SK-N-SH (cell line): ENCODE measurements around the gene EFCAB8. TPM values are rescaled to one million over a fixed set of nuclear protein-coding genes. Genes with fewer than 3 reads are reported as not detected.

Experiments used
- CTCF ChIA-PET: fragments of 300-600, 350-600 bp; formaldehyde crosslinking; extraction: SDS; loops from one replicate; lab custom pipeline; 2021; lab: Yijun Ruan, JAX
- POLR2A ChIA-PET: fragments of 350-600 bp; sonication (Branson Sonifier 250); formaldehyde crosslinking; extraction: SDS; loops from one replicate; lab custom pipeline; 2020; ENCODE audit warnings: antibody characterized with exemption, inconsistent platforms; lab: Yijun Ruan, JAX
- DNase-seq: peaks from one replicate; pipeline ENCODE4 v3.0.0; 2012
- H2AFZ ChIP-seq: fragments of 200-600 bp; sonication (generic); 2 replicates; pipeline ENCODE4 v1.8.1; 2016; ENCODE audit warnings: antibody characterized with exemption, mild to moderate bottlenecking, low read depth
- H3F3A ChIP-seq: fragments of 200-600 bp; sonication (generic); replicated peaks from 2 replicates; pipeline ENCODE3; 2016; ENCODE audit warnings: antibody characterized with exemption, mild to moderate bottlenecking; ENCODE audit not compliant: insufficient read depth
- H3K27ac ChIP-seq, 2 experiments: fragments of 200-500 bp in 1 of 2; fragments of 200-600 bp in 1 of 2; sonication (Bioruptor generic) in 1 of 2; sonication (generic), shearing (Covaris generic) in 1 of 2; 2 replicates each; pipeline versions ENCODE4 v1.5.1 to v1.6.1; 2014 to 2016; ENCODE audit warnings: low read depth in 2 of 2, inconsistent platforms in 1 of 2, low read length in 1 of 2, mild to moderate bottlenecking in 1 of 2, mixed read lengths in 1 of 2
- H3K27me3 ChIP-seq: fragments of 200-600 bp; sonication (generic), shearing (Covaris generic); 2 replicates; pipeline ENCODE4 v1.6.1; 2016; ENCODE audit warnings: mixed run types; ENCODE audit not compliant: insufficient read depth
- H3K36me3 ChIP-seq, 2 experiments: fragments of 200-500 bp in 1 of 2; fragments of 200-600 bp in 1 of 2; sonication (Bioruptor generic) in 1 of 2; sonication (generic) in 1 of 2; replicated peaks in 1 of 2; 2 replicates each; pipeline versions ENCODE3 to v1.5.1; 2014 to 2016; ENCODE audit warnings: low read length in 1 of 2, mild to moderate bottlenecking in 1 of 2; ENCODE audit not compliant: insufficient read depth in 2 of 2, control insufficient read depth in 1 of 2
- H3K4me1 ChIP-seq, 2 experiments: fragments of 200-500 bp in 1 of 2; fragments of 200-600 bp in 1 of 2; sonication (Bioruptor generic) in 1 of 2; sonication (generic), shearing (Covaris generic) in 1 of 2; 2 replicates each; pipeline versions ENCODE4 v1.5.1 to v1.6.1; 2014 to 2016; ENCODE audit warnings: low read depth in 1 of 2, low read length in 1 of 2, mixed run types in 1 of 2; ENCODE audit not compliant: insufficient read depth in 2 of 2, control insufficient read depth in 1 of 2
- H3K4me2 ChIP-seq: fragments of 200-600 bp; sonication (generic), shearing (Covaris generic); 2 replicates; pipeline ENCODE4 v1.6.1; 2017; ENCODE audit warnings: mixed run types
- H3K4me3 ChIP-seq, 2 experiments: fragments of 200-500 bp in 1 of 2; fragments of 200-600 bp in 1 of 2; sonication (Bioruptor generic) in 1 of 2; sonication (generic), shearing (Covaris generic) in 1 of 2; 2 replicates each; pipeline versions ENCODE4 v1.5.1 to v1.8.1; 2014 to 2016; ENCODE audit warnings: low read depth in 2 of 2, inconsistent platforms in 1 of 2, low read length in 1 of 2, mild to moderate bottlenecking in 1 of 2, mixed read lengths in 1 of 2, moderate library complexity in 1 of 2
- H3K79me2 ChIP-seq: fragments of 200-600 bp; sonication (generic); 2 replicates; pipeline ENCODE4 v1.8.1; 2017; ENCODE audit warnings: mild to moderate bottlenecking; ENCODE audit not compliant: insufficient read depth
- H3K9ac ChIP-seq: fragments of 200-600 bp; sonication (generic); 2 replicates; pipeline ENCODE4 v1.6.1; 2017; ENCODE audit warnings: mixed run types
- H3K9me2 ChIP-seq: fragments of 200-600 bp; sonication (generic); 2 replicates; pipeline ENCODE4 v1.6.1; 2017; ENCODE audit warnings: mixed run types
- H3K9me3 ChIP-seq: fragments of 200-600 bp; sonication (generic); 2 replicates; pipeline ENCODE4 v1.6.1; 2017; ENCODE audit warnings: mixed run types, mild to moderate bottlenecking, moderate library complexity
- H4K20me1 ChIP-seq: fragments of 200-600 bp; sonication (generic); 2 replicates; pipeline ENCODE4 v1.6.1; 2017; ENCODE audit warnings: mild to moderate bottlenecking, mixed run types; ENCODE audit not compliant: insufficient read depth
- CHD2 ChIP-seq: fragments of 150-350 bp; IDR thresholded peaks from 2 replicates; pipeline ENCODE4 v1.6.1; 2018; ENCODE audit warnings: low read length; ENCODE audit not compliant: partially characterized antibody
- ELF1 ChIP-seq: IDR thresholded peaks from 2 replicates; pipeline ENCODE4 v1.4.0; 2012
- EP300 ChIP-seq, 2 experiments: IDR thresholded peaks; 2 replicates each; pipeline versions ENCODE4 v1.4.0 to v1.6.1; 2012; ENCODE audit warnings: borderline replicate concordance in 1 of 2, low read depth in 1 of 2, low read length in 1 of 2
- FOXJ3 ChIP-seq: sonication (generic); formaldehyde crosslinking; IDR thresholded peaks from 2 replicates; pipeline ENCODE4 v1.5.1; 2020; ENCODE audit warnings: mild to moderate bottlenecking, missing genetic modification reagents
- GABPA ChIP-seq: IDR thresholded peaks from 2 replicates; pipeline ENCODE4 v1.4.0; 2012; ENCODE audit warnings: low read depth, mild to moderate bottlenecking
- GATA2 ChIP-seq: sonication (generic); formaldehyde crosslinking; IDR thresholded peaks from 2 replicates; pipeline ENCODE4 v1.5.0; 2020; ENCODE audit warnings: mild to moderate bottlenecking, missing genetic modification reagents
- JUND ChIP-seq: IDR thresholded peaks from 2 replicates; pipeline ENCODE4 v1.4.0; 2012
- POLR2AphosphoS5 ChIP-seq: IDR thresholded peaks from 2 replicates; pipeline ENCODE4 v1.6.1; 2012; ENCODE audit warnings: low read depth, low read length
- RAD21 ChIP-seq: IDR thresholded peaks from 2 replicates; pipeline ENCODE4 v1.6.1; 2012; ENCODE audit warnings: mild to moderate bottlenecking, low read length
- RCOR1 ChIP-seq: fragments of 150-350 bp; IDR thresholded peaks from 2 replicates; pipeline ENCODE4 v1.6.1; 2017; ENCODE audit warnings: antibody characterized with exemption, low read length
- RFX5 ChIP-seq: IDR thresholded peaks from 2 replicates; pipeline ENCODE4 v1.6.1; 2012; ENCODE audit warnings: mild to moderate bottlenecking, improper control_type of control experiment, low read length
- SMC3 ChIP-seq: IDR thresholded peaks from 2 replicates; pipeline ENCODE4 v1.6.1; 2012; ENCODE audit warnings: low read depth, low read length, improper control_type of control experiment
- TEAD4 ChIP-seq: IDR thresholded peaks from 2 replicates; pipeline ENCODE4 v1.4.0; 2012; ENCODE audit warnings: mild to moderate bottlenecking, borderline replicate concordance; ENCODE audit not compliant: insufficient read depth
- WGBS: methylation state at CpG from one replicate; pipeline ENCODE4 v1.1.6; 2017; ENCODE audit warnings: low lambda C conversion rate; 5-methylcytosine and 5-hydroxymethylcytosine counted together
- polyA plus RNA-seq, 3 experiments: library from polyadenylated mRNA; depleted of rRNA; stranded (reverse); fragments of >200 nt; gene quantifications; 2 replicates each; pipeline ENCODE4 v1.2.3, GENCODE V29; 2012
- TF ChIP-seq, protein P1 (sequence below): IDR thresholded peaks from 2 replicates; pipeline ENCODE4 v1.4.0; 2012; ENCODE audit warnings: low read depth, borderline replicate concordance
- TF ChIP-seq, protein P2 (sequence below): fragments of 150-350 bp; IDR thresholded peaks from 2 replicates; pipeline ENCODE4 v1.6.1; 2016; ENCODE audit warnings: mild to moderate bottlenecking, low read depth, low read length
- TF ChIP-seq, protein P3 (sequence below): IDR thresholded peaks from 2 replicates; pipeline ENCODE4 v1.4.0; 2012; ENCODE audit warnings: low read depth
- TF ChIP-seq, protein P4 (sequence below): fragments of 200-600 bp; sonication (generic); IDR thresholded peaks from 2 replicates; pipeline ENCODE4 v1.6.1; 2017; ENCODE audit warnings: antibody characterized with exemption, mild to moderate bottlenecking, moderate library complexity

Gene EFCAB8
- polyA plus RNA-seq, 1 of the 3 experiments (the other 2 are of a cell fraction): not detected

DNA sequence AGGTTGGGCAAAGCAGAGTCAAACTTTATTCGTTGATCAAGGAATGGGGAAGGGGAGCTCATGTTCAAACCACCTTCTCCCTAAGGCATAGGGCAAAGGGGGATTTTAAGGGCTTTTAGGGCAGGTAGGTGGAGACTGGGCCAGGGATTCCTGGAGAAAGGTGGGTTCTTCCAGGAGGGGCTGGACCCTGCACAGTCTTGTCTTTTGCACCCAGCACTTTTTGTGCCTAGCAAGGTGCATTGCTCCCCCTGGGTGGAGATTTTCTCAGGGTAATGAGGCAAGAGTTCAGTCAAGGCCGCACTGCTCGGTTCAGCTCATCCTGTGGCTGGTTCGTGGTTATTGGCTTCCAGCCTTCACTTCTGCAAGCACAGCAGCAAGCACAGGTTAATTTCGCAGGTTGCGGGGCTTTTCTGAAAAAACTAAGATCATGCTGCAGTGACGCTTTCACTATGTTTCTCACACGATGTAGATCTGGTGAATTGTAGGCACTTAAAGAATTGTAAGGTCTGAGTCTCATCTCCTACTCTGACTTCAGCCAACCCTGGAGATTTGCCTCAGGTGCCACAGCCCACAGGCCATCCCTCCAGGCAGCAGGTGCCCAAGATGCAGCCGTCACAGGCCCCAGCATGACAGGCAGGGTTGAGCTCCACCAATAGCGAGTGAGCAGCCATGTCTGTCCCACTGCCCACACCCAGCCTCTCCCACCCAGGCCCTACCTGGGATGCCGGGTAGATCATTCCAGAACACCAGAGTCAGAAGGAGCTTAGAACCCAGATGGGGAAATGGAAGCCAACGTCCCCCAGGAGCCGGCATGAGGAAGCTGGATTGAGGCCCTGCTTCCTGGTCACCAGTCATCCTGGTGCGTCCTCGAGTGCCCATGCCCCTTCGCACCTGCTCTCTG is 108.4 kb downstream of the EFCAB8 start:
- H3K9me2 ChIP-seq: no peaks in the 10 kb centered on the region
- POLR2A ChIA-PET: no interaction called here
- H3K36me3 ChIP-seq: no peaks in the 10 kb centered on the region
- H2AFZ ChIP-seq: no peak overlapping the region
- CTCF ChIA-PET: no interaction called here
- no peaks in the 10 kb centered on the region for H3K4me1 ChIP-seq
- H3K4me2 ChIP-seq: no peak overlapping the region
- no peak overlapping the region for H3K27ac ChIP-seq
- no peak overlapping the region for H3K9ac ChIP-seq
- no peak for TF ChIP-seq RFX5
- TF ChIP-seq POLR2AphosphoS5: no peak
- TF ChIP-seq, protein P1, sequence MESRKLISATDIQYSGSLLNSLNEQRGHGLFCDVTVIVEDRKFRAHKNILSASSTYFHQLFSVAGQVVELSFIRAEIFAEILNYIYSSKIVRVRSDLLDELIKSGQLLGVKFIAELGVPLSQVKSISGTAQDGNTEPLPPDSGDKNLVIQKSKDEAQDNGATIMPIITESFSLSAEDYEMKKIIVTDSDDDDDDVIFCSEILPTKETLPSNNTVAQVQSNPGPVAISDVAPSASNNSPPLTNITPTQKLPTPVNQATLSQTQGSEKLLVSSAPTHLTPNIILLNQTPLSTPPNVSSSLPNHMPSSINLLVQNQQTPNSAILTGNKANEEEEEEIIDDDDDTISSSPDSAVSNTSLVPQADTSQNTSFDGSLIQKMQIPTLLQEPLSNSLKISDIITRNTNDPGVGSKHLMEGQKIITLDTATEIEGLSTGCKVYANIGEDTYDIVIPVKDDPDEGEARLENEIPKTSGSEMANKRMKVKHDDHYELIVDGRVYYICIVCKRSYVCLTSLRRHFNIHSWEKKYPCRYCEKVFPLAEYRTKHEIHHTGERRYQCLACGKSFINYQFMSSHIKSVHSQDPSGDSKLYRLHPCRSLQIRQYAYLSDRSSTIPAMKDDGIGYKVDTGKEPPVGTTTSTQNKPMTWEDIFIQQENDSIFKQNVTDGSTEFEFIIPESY: no peak
- TF ChIP-seq JUND: no peak
- TF ChIP-seq GATA2 (CRISPR knock-in tag): no peak
- TF ChIP-seq RCOR1: no peak
- no peak for TF ChIP-seq FOXJ3 (CRISPR knock-in tag)
- no peaks in the 10 kb centered on the region for H3K9me3 ChIP-seq
- 47% methylated on average over 12 of the region's 16 CpGs for WGBS
- H3K4me3 ChIP-seq: no peak overlapping the region
- H3F3A ChIP-seq: no peaks in the 10 kb centered on the region
- peak; percentile 8 for DNase-seq
- H4K20me1 ChIP-seq: no peaks in the 10 kb centered on the region
- no peaks in the 10 kb centered on the region for H3K79me2 ChIP-seq
- H3K27me3 ChIP-seq: peaks cover 32% of the 10 kb centered on the region

DNA sequence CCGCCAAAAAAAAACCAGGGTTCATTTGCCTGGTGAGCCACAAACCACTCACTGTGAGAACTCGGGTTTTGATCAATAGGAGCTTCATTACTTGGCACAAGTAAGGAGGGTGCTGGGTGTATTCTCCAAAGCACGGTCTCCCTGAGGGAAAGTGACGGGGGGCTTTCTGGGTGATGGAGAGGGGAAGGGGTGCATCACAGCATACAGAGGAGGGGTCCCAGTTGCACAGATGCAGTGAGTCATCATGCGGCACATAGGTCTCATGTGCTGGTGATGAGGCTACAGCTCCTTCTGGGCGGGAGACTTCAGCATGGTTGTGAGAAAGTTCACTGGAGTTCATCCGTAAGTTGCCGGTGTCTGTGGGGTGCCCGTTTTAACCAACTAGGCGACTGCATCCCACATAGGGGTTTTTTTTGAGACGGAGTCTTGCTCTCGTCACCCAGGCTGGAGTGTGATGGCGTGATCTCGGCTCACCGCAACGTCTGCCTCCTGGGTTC is 109.3 kb downstream of the EFCAB8 start:
- WGBS: 47% methylated on average over 12 of the region's 16 CpGs
- Histone ChIP-seq H3K79me2 (no peaks in the 10 kb centered on the region), H3K9me2 (no peaks in the 10 kb centered on the region), H3K9me3 (no peaks in the 10 kb centered on the region), H4K20me1 (no peaks in the 10 kb centered on the region), H3K9ac (no peak overlapping the region), H3K27me3 (peaks cover 29% of the 10 kb centered on the region), H2AFZ (no peak overlapping the region), H3K4me3 (no peak overlapping the region), H3K27ac (no peak overlapping the region), H3K4me2 (no peak overlapping the region), H3K4me1 (no peaks in the 10 kb centered on the region), H3K36me3 (no peaks in the 10 kb centered on the region), H3F3A (no peaks in the 10 kb centered on the region)
- POLR2A ChIA-PET: no interaction called here
- DNase-seq: peak; percentile 1
- TF ChIP-seq, protein P2, sequence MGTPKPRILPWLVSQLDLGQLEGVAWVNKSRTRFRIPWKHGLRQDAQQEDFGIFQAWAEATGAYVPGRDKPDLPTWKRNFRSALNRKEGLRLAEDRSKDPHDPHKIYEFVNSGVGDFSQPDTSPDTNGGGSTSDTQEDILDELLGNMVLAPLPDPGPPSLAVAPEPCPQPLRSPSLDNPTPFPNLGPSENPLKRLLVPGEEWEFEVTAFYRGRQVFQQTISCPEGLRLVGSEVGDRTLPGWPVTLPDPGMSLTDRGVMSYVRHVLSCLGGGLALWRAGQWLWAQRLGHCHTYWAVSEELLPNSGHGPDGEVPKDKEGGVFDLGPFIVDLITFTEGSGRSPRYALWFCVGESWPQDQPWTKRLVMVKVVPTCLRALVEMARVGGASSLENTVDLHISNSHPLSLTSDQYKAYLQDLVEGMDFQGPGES: no peak
- no peak for TF ChIP-seq GABPA
- no peak for TF ChIP-seq SMC3
- TF ChIP-seq EP300 (IDR thresholded peaks at IDR 0.05; ENCODE audit: borderline replicate concordance in 1 of 2, low read depth in 1 of 2, low read length in 1 of 2): no peak
- TF ChIP-seq, protein P3, sequence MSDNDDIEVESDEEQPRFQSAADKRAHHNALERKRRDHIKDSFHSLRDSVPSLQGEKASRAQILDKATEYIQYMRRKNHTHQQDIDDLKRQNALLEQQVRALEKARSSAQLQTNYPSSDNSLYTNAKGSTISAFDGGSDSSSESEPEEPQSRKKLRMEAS: no peak
- no peak for TF ChIP-seq GATA2 (CRISPR knock-in tag)
- TF ChIP-seq, protein P4, sequence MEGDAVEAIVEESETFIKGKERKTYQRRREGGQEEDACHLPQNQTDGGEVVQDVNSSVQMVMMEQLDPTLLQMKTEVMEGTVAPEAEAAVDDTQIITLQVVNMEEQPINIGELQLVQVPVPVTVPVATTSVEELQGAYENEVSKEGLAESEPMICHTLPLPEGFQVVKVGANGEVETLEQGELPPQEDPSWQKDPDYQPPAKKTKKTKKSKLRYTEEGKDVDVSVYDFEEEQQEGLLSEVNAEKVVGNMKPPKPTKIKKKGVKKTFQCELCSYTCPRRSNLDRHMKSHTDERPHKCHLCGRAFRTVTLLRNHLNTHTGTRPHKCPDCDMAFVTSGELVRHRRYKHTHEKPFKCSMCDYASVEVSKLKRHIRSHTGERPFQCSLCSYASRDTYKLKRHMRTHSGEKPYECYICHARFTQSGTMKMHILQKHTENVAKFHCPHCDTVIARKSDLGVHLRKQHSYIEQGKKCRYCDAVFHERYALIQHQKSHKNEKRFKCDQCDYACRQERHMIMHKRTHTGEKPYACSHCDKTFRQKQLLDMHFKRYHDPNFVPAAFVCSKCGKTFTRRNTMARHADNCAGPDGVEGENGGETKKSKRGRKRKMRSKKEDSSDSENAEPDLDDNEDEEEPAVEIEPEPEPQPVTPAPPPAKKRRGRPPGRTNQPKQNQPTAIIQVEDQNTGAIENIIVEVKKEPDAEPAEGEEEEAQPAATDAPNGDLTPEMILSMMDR: no peak
- TF ChIP-seq, protein P1: no peak
- no peak for TF ChIP-seq CHD2
- TF ChIP-seq TEAD4: no peak
- no peak for TF ChIP-seq RAD21
- TF ChIP-seq ELF1: no peak
- no peak for TF ChIP-seq RCOR1
- CTCF ChIA-PET: no interaction called here
